Endometrium (tissue), 2 donors: Measurements from ENCODE around the gene RBM4.

Experiments used
- FAIRE-seq: peaks from 2 replicates; lab custom pipeline; 2012; peaks lifted over from hg19 to GRCh38; lab: Jason Lieb, UNC
- donor health status: control.
- donor health status: control.

The RBM4 gene

DNA sequence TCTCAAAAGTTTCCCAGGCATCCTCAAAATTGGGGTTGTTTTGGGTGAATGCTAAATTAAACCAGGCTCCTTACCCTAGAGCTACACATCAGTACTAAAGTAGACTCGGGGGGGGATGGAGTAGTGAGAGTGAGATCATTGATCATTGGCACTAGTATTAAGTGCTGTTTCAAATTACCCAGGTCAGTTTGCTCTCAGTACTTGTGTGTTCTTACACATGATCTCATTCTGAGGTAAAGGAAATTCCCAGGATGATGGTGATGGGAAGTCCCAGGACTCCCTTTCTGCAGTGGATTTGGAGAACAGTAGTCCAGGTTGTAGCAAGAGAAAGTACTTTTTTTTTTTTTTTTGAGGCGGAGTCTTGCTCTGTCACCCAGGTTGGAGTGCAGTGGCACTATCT is 12.5 kb downstream of the RBM4 start:
- no peak for FAIRE-seq

DNA sequence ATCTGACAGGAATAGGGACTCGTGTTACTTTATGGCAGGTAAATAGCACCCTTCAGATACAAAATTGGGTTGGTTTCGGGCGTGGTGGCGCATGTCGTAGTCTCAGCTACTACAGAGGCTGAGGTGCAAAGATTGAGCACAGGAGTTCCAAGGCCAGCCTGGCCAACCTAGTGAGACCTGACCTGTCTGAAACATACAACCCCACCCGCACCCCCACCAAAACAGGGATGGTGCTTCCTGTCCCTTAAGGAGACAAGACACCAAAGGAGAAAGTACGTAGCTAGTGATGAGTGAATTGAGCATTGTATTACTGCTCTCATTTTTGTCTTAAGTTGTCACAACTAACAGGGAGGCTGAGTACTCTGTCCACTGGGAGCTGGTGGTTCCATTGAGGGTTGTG is 14.1 kb downstream of the RBM4 start:
- FAIRE-seq: no peak

GRCh38 chr11:66653123-66653522 is 14.6 kb downstream of the RBM4 start:
- no peak for FAIRE-seq

DNA sequence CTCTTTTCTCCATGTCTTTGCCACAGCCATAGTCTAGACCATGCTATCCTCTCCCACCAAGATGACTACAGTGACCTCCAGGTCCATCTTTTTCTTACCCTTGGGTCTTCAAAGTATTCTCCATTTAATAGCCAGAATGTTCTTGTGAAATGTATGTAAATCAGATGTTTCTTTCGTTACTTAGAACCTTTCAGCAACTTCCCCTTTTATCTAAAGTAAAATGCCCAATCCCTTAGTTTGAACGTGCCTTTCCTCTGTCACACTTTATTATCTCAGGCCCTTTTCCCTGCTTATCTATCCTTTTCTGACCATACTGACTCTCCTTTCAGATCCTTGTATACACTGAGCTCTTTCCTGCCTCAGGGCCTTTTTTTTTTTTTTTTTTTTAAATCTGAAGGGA is 21.3 kb downstream of the RBM4 start:
- FAIRE-seq: no peak

GRCh38 chr11:66663741-66664296 is 25.3 kb downstream of the RBM4 start:
- FAIRE-seq: no peak

DNA sequence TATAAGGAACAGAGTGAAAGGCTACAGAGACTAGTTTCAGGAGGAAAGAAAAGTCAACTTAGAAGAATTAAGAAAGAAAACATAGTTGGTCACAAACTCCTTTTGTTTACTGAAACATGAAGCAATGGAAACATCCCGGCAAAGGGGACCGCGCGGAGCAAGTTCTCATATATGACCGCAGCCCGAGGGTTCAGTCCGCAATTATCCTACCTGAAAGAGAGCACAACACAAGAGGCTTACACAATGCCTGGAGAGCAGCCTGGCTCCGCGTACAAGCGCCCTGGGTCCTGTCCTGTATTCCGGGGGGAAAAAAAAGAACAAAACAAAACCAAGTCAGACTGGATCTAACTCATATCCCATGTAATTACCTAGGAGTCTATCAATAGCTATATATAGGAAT is 26.9 kb downstream of the RBM4 start:
- no peak for FAIRE-seq

- no peak for FAIRE-seq
Observed at GRCh38 chr11:66670816-66671215, 32.3 kb downstream of the RBM4 start.

DNA sequence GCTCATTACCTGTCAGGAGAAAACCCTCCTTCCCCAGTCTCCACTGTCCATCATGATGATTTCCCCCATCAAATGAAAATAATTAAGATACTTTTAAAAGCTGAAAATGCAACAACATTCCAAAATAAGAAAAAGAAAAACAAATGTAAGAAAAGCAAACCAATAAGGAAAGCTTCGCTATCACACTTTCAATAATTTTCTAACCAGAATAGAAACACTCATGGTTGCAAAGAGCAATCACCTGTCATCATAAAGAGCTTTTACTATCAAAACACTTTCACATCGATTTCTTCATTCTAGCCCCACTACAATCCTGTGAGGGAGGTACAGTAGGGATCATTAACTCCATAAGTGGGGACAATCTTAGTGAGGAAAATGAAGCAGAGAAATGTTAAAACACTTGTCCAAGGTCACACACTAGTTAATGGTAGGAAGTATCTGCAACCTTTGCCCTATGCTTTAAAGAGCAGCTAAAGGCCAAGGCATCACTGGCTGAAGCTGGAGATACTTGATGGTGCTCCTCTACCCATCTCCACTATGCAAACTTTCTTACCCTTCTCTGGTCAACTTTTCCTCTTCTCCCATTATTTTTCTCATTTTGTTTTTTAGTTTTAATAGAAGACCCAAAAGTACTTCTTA is 36.6 kb downstream of the RBM4 start:
- no peak for FAIRE-seq

GRCh38 chr11:66676282-66676919 is 37.9 kb downstream of the RBM4 start:
- no peak for FAIRE-seq

DNA sequence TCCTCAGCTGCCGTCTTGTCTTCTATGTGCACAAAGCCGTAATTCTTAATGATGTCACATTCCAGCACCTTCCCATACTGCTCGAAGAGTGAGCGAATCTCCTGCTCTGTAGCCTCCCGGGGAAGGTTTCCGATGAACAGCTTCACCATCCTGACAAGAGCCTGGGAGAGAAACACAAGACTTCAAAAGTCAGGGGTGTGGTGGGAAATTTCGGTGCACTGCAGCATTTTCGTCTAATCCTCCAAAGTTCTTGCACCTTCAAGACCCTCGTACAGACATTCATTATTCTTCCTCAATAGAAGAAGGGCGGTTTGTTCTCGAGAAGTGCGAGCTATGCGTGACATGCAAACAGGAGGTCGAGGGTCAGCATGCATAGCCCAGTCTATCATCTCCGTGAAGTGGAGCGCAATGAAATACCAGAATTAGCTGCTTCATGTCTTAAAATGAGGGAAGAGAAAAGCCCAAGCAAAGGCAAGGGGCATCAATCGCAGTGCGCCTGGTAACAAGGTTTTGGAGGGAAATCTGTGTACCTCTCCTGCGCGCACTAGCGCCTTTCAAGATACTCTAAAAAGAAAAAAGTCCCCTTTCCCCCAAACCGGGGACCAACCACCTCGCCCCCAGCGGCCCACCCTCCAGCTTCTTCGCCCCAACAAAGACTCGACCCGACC is 38.6 kb downstream of the RBM4 start:
- FAIRE-seq: no peak

DNA sequence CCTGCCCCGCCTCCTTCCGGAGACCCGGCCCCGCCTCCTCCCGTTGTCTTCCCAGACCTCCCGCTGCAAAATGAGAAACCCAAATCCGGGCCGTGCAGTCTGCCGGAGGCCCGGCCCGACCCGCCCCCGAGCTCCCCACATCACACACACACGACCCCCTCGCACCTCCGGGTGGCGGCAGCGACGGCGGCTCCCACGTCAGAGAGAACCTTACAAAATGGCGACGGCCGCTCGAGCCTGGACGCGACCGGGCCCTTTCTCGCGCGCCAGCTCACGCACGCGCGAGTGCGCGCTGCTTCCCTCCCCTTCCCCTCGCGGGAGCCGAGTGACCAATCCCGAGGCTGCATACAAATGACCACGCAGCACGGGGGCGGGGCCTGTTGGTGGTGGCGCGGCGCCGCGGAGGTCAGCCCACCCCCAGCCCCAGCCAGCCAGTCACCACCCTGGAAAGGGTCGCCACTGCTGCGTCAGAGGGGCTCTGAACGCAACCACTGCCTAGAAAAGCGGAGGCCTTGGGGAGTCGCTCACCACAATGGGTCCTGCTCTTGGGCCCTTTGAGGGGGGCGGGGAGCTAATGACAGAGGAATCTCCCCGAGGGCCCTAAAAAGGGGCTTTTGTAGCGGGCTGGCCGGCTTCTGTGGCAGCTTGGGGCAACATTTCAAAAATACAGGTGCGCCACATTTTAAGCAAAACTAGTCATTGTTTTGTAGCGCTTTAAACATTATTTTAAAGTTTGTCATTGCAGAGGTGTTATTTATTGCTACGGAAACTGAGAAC is 39.3 kb downstream of the RBM4 start, which contains the start of gene RBM4B:
RBM4B (minus strand) TSS at position 289 of the 777 bp plus-strand sequence. CDS start 808 bp downstream, outside the sequence.
- FAIRE-seq: no peak

GRCh38 chr11:66680966-66681645 is 42.6 kb downstream of the RBM4 start:
- no peak for FAIRE-seq

DNA sequence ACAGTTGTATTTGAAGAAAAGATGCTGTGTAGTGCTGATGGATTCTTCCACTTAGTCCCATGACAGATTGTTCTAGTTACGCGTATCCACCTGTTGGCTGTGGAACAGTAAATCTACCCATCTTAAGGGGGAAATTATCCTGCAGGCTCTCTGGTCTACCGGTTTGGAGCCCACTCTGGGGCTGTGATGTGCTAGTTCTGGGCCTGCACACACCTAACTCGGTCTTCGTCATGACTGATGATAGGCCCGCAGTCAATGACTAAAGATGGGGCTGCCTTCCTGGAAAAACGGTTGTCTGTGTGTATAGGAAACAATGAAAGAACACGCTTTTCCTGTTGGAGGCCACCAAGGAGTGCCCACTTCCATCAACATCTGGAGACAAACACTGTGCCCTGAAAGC is 45.4 kb downstream of the RBM4 start:
- FAIRE-seq: no peak

DNA sequence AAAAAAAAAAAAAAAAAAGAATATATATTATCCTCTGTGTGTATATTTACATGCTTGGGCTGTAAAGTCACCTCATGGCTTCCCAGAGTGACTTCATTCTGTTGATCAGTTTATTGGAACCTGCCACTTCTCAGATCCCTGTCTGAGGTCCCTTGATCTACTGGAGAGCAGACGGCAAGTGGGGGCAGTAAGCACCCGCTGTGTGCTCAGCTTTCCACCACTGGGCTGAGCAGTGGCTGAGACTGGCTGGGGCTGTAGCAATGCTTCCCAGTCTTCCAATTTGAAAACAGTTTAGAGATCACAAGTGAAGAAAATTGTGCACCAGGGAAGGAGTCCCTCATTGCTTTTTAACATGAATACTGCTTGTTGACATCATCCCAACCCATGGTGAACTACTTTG is 46.1 kb downstream of the RBM4 start:
- no peak for FAIRE-seq

GRCh38 chr11:66685276-66686099 is 47.0 kb downstream of the RBM4 start:
- FAIRE-seq: no peak

DNA sequence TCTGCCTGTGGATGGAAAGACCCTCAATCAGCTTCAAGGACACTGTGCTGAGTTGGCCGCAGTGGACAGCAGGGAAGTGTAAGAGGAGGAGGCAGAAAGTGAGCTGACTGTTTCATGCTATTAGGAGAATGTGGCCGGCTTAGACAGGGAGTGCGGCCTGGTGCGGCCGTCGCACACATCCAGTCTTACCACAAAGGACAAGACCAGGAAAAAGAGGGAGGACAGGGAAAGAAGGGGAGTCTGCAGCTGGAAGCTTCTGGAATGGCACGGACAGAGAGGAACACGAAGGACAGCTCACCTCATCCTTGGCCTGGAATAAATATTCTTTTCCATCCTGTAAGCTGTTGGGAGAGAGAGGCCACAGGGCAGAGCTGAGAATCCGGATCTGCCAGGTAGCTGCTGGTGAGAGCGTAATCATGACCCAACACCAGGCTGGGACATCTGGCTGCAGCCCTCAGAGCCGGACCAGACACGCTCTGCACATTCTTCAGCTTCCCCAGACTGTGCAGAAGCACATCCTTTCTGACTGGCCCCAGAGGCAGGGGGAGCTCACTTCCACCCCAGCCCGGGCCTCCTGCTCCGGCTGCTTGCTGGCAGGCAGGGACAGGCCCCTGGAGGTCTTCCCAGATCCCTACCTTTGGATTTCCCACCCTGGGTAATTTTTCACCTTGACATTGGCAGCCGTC is 47.7 kb downstream of the RBM4 start:
- FAIRE-seq: no peak

GRCh38 chr11:66686801-66687750 is 48.6 kb downstream of the RBM4 start:
- FAIRE-seq: no peak

- no peak for FAIRE-seq
Observed at GRCh38 chr11:66687831-66688281, 49.4 kb downstream of the RBM4 start.
